K562 treated with DMSO at 1 percent for 4 hours (cell line): ENCODE measurements around the gene SPRR2B. TPM values are rescaled to one million over a fixed set of nuclear protein-coding genes. Genes with fewer than 3 reads are reported as not detected.

Experiments used
- total RNA-seq: library from RNA; unstranded; fragments of 300-600 nt; gene quantifications from 2 replicates; pipeline ENCODE4 v1.2.3, GENCODE V29; 2022; ENCODE audit not compliant: insufficient read depth

SPRR2B gene
- total RNA-seq = not detected in 2 replicates

DNA sequence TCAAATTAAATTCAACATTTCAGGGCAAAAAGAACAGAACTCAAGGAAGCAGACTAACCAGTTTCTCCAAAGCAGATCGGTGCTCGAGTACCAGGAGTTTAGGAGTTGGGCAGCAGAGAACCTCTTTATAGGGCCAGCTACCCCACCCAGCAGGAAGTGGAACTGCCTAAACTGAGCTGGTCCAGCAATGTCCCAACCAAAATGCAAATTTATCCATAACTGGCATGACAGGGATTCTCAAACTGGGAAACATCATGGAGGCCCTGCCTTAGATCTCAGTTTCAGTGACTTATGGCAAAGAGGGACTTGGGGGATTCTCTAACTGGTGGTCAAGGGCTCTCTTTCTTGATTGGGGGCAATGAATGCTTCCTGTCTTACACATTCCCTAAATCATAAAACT is at the start of gene SPRR2B:
TSS of gene SPRR2B (minus strand) at position 101 of the 400 bp plus-strand sequence. CDS start 772 bp downstream, outside the sequence.

DNA sequence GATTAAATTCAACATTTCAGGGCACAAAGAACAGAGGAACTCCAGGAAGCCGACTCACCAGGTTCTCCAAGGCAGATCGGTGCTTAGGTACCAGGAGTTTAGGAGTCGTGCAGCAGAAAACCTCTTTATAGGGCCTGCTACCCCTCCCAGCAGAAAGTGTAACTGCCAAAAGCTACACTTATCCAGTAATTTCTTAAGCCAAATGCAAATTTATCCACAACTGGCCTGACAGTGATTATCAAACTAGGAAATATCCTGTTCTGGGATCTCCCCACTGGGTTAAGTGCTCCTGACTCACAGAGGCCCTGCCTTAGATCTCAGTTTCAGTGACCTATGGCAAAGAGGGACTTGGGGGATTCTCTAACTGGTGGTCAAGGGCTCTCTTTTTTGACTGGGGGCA is 42.0 kb upstream of the SPRR2B start, which contains the start of gene SPRR2F:
TSS of gene SPRR2F (minus strand) at position 101 of the 400 bp plus-strand sequence. CDS start 783 bp downstream, outside the sequence.

GRCh38 chr1:153094426-153094825 is 23.0 kb upstream of the SPRR2B start, which contains the start of gene SPRR2E:
TSS of gene SPRR2E (minus strand) at chr1:153094526. CDS start at chr1:153093751, 775 bp downstream.

DNA sequence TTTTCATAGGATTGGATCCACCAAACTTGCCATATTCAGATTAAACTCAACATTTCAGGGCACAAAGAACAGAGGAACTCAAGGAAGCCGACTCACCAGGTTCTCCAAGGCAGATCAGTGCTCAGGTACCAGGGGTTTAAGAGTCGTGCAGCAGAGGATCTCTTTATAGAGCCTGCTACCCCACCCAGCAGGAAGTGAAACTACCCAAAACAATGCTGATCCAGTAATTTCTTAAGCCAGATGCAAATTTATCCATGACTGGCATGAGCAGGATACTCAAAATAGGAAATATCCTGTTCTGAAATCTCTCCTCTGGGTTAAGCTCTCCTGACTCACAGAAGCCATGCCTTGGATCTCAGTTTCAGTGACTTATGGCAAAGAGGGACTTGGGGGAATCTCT is 14.0 kb downstream of the SPRR2B start, which contains the start of gene SPRR2A:
TSS of gene SPRR2A (minus strand) at position 138 of the 400 bp plus-strand sequence. CDS start 777 bp downstream, outside the sequence.

GRCh38 chr1:153040950-153041631 is 30.3 kb downstream of the SPRR2B start, which contains the start of gene SPRR2D:
TSS of gene SPRR2D (minus strand) at chr1:153041120. CDS start at chr1:153040346, 774 bp downstream.

GRCh38 chr1:153030895-153031294 is 40.5 kb downstream of the SPRR2B start, which contains the start of gene SPRR1B:
TSS of gene SPRR1B (plus strand) at chr1:153031203. CDS start at chr1:153032346, 1,143 bp downstream.

Other genes starting within 250 kb of the SPRR2B start
- not detected in 2 replicates for gene LCE1A, start 244.1 kb downstream of the SPRR2B start, total RNA-seq
- not detected in 2 replicates for gene LCE6A, start 228.8 kb downstream of the SPRR2B start, total RNA-seq
- gene LCE7A, start 211.6 kb downstream of the SPRR2B start, total RNA-seq = not detected in 2 replicates
- not detected in 2 replicates for gene SMCP, start 193.3 kb downstream of the SPRR2B start, total RNA-seq
- gene IVL, start 163.1 kb downstream of the SPRR2B start, total RNA-seq = not detected in 2 replicates
- gene SPRR5, start 124.4 kb downstream of the SPRR2B start, total RNA-seq = not detected in 2 replicates
- not detected in 2 replicates for gene SPRR4, start 101.0 kb downstream of the SPRR2B start, total RNA-seq
- gene SPRR1A, start 87.5 kb downstream of the SPRR2B start, total RNA-seq = not detected in 2 replicates
- gene SPRR3, start 69.9 kb downstream of the SPRR2B start, total RNA-seq = not detected in 2 replicates
- gene SPRR1B, start 40.4 kb downstream of the SPRR2B start, total RNA-seq = not detected in 2 replicates
- gene SPRR2D, start 30.5 kb downstream of the SPRR2B start, total RNA-seq = 36.6 and 103 TPM in 2 replicates
- gene SPRR2A, start 14.1 kb downstream of the SPRR2B start, total RNA-seq = not detected in 2 replicates
- gene SPRR2E, start 22.9 kb upstream of the SPRR2B start, total RNA-seq = not detected in 2 replicates
- gene SPRR2F, start 41.9 kb upstream of the SPRR2B start, total RNA-seq = not detected in 2 replicates
- gene SPRR2G, start 79.3 kb upstream of the SPRR2B start, total RNA-seq = not detected in 2 replicates
- not detected in 2 replicates for gene LELP1, start 131.8 kb upstream of the SPRR2B start, total RNA-seq
- 1.4 and 1.7 TPM in 2 replicates for gene PRR9, start 146.0 kb upstream of the SPRR2B start, total RNA-seq
- not detected in 2 replicates for gene LORICRIN, start 188.1 kb upstream of the SPRR2B start, total RNA-seq
- 1.4 and 1.9 TPM in 2 replicates for gene PGLYRP3, start 241.3 kb upstream of the SPRR2B start, total RNA-seq